ENCODE data around the gene CUEDC2.
"Not testable (repeated sequence)": the region's sequence is repeated elsewhere in the genome, so short reads cannot be mapped to it uniquely, and the experiment has no call there.

CUEDC2 gene

GRCh38 chr10:102457591-102458150 is 25.3 kb upstream of the CUEDC2 start:
- Histone ChIP-seq H4K20me1 (ENCODE audit: insufficient read depth, low read length) (no peaks in the 10 kb centered on the region), H3K4me3 (ENCODE audit: low read length) (no peak overlapping the region), H3K4me2 (ENCODE audit: low read length) (no peak overlapping the region), H3K9me3 (ENCODE audit: insufficient read depth, low read length) (no peaks in the 10 kb centered on the region), H3K27ac (ENCODE audit: low read length) (no peak overlapping the region), H2AFZ (ENCODE audit: low read depth, low read length) (no peak overlapping the region), H3K27me3 (ENCODE audit: low read depth, low read length) (no peaks in the 10 kb centered on the region), H3K9ac (ENCODE audit: low read length) (no peak overlapping the region), H3K36me3 (replicated peaks; ENCODE audit: low read depth, low read length) (peaks cover 4% of the 10 kb centered on the region), H3K4me1 (ENCODE audit: low read length) (peaks cover 17% of the 10 kb centered on the region), H3K79me2 (ENCODE audit: low read length) (peaks cover 9% of the 10 kb centered on the region)
- TF ChIP-seq EZH2phosphoT487 (IDR thresholded peaks at IDR 0.05; ENCODE audit: low read depth) (no peak), CTCF (IDR thresholded peaks at IDR 0.05; ENCODE audit: low read depth, low read length) (no peak)

GRCh38 chr10:102455893-102456471 is 23.6 kb upstream of the CUEDC2 start:
- Histone ChIP-seq H3K4me2 (ENCODE audit: low read length) (no peak overlapping the region), H3K4me1 (ENCODE audit: low read length) (peaks cover 19% of the 10 kb centered on the region), H4K20me1 (ENCODE audit: insufficient read depth, low read length) (0 out of 2 replicates have a peak, but pooled peaks cover 3% of the 10 kb centered on the region), H3K4me3 (ENCODE audit: low read length) (no peak overlapping the region), H3K27ac (ENCODE audit: low read length) (no peak overlapping the region), H3K79me2 (ENCODE audit: low read length) (peaks cover 8% of the 10 kb centered on the region), H3K27me3 (ENCODE audit: low read depth, low read length) (no peaks in the 10 kb centered on the region), H3K9me3 (ENCODE audit: insufficient read depth, low read length) (no peaks in the 10 kb centered on the region), H3K9ac (ENCODE audit: low read length) (no peak overlapping the region), H2AFZ (ENCODE audit: low read depth, low read length) (no peak overlapping the region), H3K36me3 (replicated peaks; ENCODE audit: low read depth, low read length) (peaks cover 10% of the 10 kb centered on the region)
- TF ChIP-seq CTCF (IDR thresholded peaks at IDR 0.05; ENCODE audit: low read depth, low read length) (no peak), EZH2phosphoT487 (IDR thresholded peaks at IDR 0.05; ENCODE audit: low read depth) (no peak)

GRCh38 chr10:102454662-102455487 is 22.5 kb upstream of the CUEDC2 start:
- Histone ChIP-seq H3K79me2 (ENCODE audit: low read length) (peaks cover 17% of the 10 kb centered on the region), H3K4me1 (ENCODE audit: low read length) (peaks cover 14% of the 10 kb centered on the region), H3K36me3 (replicated peaks; ENCODE audit: low read depth, low read length) (peaks cover 10% of the 10 kb centered on the region)
- H2AFZ ChIP-seq (ENCODE audit: low read depth, low read length); H3K27me3 ChIP-seq (ENCODE audit: low read depth, low read length); H4K20me1 ChIP-seq (ENCODE audit: insufficient read depth, low read length); H3K27ac ChIP-seq (ENCODE audit: low read length); H3K4me2 ChIP-seq (ENCODE audit: low read length); H3K9me3 ChIP-seq (ENCODE audit: insufficient read depth, low read length); H3K9ac ChIP-seq (ENCODE audit: low read length); H3K4me3 ChIP-seq (ENCODE audit: low read length): not testable (repeated sequence)

GRCh38 chr10:102453502-102453901 is 21.1 kb upstream of the CUEDC2 start:
- peaks cover 19% of the 10 kb centered on the region for H3K4me1 ChIP-seq (ENCODE audit: low read length)
- peaks cover 17% of the 10 kb centered on the region for H3K79me2 ChIP-seq (ENCODE audit: low read length)
- no peak overlapping the region for H3K9ac ChIP-seq (ENCODE audit: low read length)
- no peaks in the 10 kb centered on the region for H3K9me3 ChIP-seq (ENCODE audit: insufficient read depth, low read length)
- H4K20me1 ChIP-seq (ENCODE audit: insufficient read depth, low read length): 0 out of 2 replicates have a peak, but pooled peaks cover 3% of the 10 kb centered on the region
- peaks cover 10% of the 10 kb centered on the region for H3K36me3 ChIP-seq (replicated peaks; ENCODE audit: low read depth, low read length)
- H3K4me2 ChIP-seq (ENCODE audit: low read length): no peak overlapping the region
- no peak overlapping the region for H3K27ac ChIP-seq (ENCODE audit: low read length)
- H3K4me3 ChIP-seq (ENCODE audit: low read length): no peak overlapping the region
- TF ChIP-seq EZH2phosphoT487 (IDR thresholded peaks at IDR 0.05; ENCODE audit: low read depth) (no peak), CTCF (IDR thresholded peaks at IDR 0.05; ENCODE audit: low read depth, low read length) (no peak)
- H2AFZ ChIP-seq (ENCODE audit: low read depth, low read length): no peak overlapping the region
- no peaks in the 10 kb centered on the region for H3K27me3 ChIP-seq (ENCODE audit: low read depth, low read length)

Data from OCI-LY3 (cell line).